H9 (cell line): Measurements from ENCODE around the gene FRK. TPM values are rescaled to one million over a fixed set of nuclear protein-coding genes. Genes with fewer than 3 reads are reported as not detected.

ENCODE experiments used
- DNase-seq: peaks from one replicate; pipeline ENCODE4 v3.0.0-alpha.2; 2017
- H2AFZ ChIP-seq: one replicate; pipeline ENCODE4 v1.6.1; 2013; ENCODE audit warnings: mild to moderate bottlenecking, low read length, control low read depth, moderate library complexity
- H2AK5ac ChIP-seq: 2 replicates; pipeline ENCODE4 v1.6.1; 2013; ENCODE audit warnings: low read length, control low read depth, mixed read lengths; ENCODE audit not compliant: insufficient read length
- H2BK120ac ChIP-seq: one replicate; pipeline ENCODE4 v1.6.1; 2013; ENCODE audit warnings: low read depth, mild to moderate bottlenecking, low read length, control low read depth, inconsistent platforms; ENCODE audit not compliant: poor library complexity, severe bottlenecking
- H2BK12ac ChIP-seq: 2 replicates; pipeline ENCODE4 v1.6.1; 2013; ENCODE audit warnings: low read length, control low read depth, mixed read lengths, low read depth; ENCODE audit not compliant: insufficient read length
- H2BK15ac ChIP-seq: 2 replicates; pipeline ENCODE4 v1.6.1; 2013; ENCODE audit warnings: low read depth, low read length, control low read depth
- H2BK20ac ChIP-seq: one replicate; pipeline ENCODE4 v1.6.1; 2013; ENCODE audit warnings: low read depth, mild to moderate bottlenecking, low read length, control low read depth, inconsistent platforms; ENCODE audit not compliant: poor library complexity, severe bottlenecking
- H2BK5ac ChIP-seq: 2 replicates; pipeline ENCODE4 v1.6.1; 2013; ENCODE audit warnings: low read length, control low read depth, mixed read lengths; ENCODE audit not compliant: insufficient read length
- H3K14ac ChIP-seq: 2 replicates; pipeline ENCODE4 v1.6.1; 2013; ENCODE audit warnings: low read length, control low read depth; ENCODE audit not compliant: insufficient read depth
- H3K18ac ChIP-seq: 2 replicates; pipeline ENCODE4 v1.6.1; 2013; ENCODE audit warnings: low read depth, mild to moderate bottlenecking, mixed read lengths, low read length, control low read depth; ENCODE audit not compliant: insufficient read length
- H3K23ac ChIP-seq: 2 replicates; pipeline ENCODE4 v1.6.1; 2013; ENCODE audit warnings: low read length, control low read depth, mixed read lengths, low read depth; ENCODE audit not compliant: insufficient read length
- H3K23me2 ChIP-seq: 2 replicates; pipeline ENCODE4 v1.6.1; 2013; ENCODE audit warnings: low read depth, mild to moderate bottlenecking, mixed read lengths, low read length, control low read depth; ENCODE audit not compliant: insufficient read length, poor library complexity, severe bottlenecking
- H3K27ac ChIP-seq: 2 replicates; pipeline ENCODE4 v1.5.1; 2013; ENCODE audit warnings: low read length, control low read depth, mixed read lengths, low read depth; ENCODE audit not compliant: insufficient read length
- H3K27me3 ChIP-seq: 2 replicates; pipeline ENCODE4 v1.6.1; 2013; ENCODE audit warnings: low read length, control low read depth, inconsistent platforms; ENCODE audit not compliant: insufficient read depth
- H3K4ac ChIP-seq: 2 replicates; pipeline ENCODE4 v1.6.1; 2013; ENCODE audit warnings: low read depth, mild to moderate bottlenecking, control low read depth, inconsistent platforms, low read length, moderate library complexity
- H3K4me1 ChIP-seq: 2 replicates; pipeline ENCODE4 v1.6.1; 2013; ENCODE audit warnings: low read length, control low read depth, inconsistent platforms; ENCODE audit not compliant: insufficient read depth
- H3K4me2 ChIP-seq: 2 replicates; pipeline ENCODE4 v1.6.1; 2013; ENCODE audit warnings: low read length, control low read depth, mixed read lengths; ENCODE audit not compliant: insufficient read length, insufficient read depth
- H3K56ac ChIP-seq: 2 replicates; pipeline ENCODE4 v1.6.1; 2013; ENCODE audit warnings: low read depth, mild to moderate bottlenecking, mixed read lengths, low read length, control low read depth; ENCODE audit not compliant: insufficient read length
- H3K79me1 ChIP-seq: 2 replicates; pipeline ENCODE4 v1.6.1; 2013; ENCODE audit warnings: low read depth, mild to moderate bottlenecking, moderate library complexity, low read length, control low read depth, inconsistent platforms; ENCODE audit not compliant: insufficient read depth, poor library complexity, severe bottlenecking
- H3K79me2 ChIP-seq: 2 replicates; pipeline ENCODE4 v1.6.1; 2013; ENCODE audit warnings: low read length, control low read depth, inconsistent platforms; ENCODE audit not compliant: insufficient read depth
- H3K9ac ChIP-seq: 2 replicates; pipeline ENCODE4 v1.6.1; 2013; ENCODE audit warnings: low read length, control low read depth, mixed read lengths; ENCODE audit not compliant: insufficient read length; ENCODE audit errors: extremely low read depth
- H3K9me3 ChIP-seq: one replicate; pipeline ENCODE4 v1.6.1; 2013; ENCODE audit warnings: low read depth, low read length, inconsistent platforms; ENCODE audit not compliant: control insufficient read depth
- H3T11ph ChIP-seq: one replicate; pipeline ENCODE4 v1.6.1; 2013; ENCODE audit warnings: mild to moderate bottlenecking, low read length, control low read depth, inconsistent platforms
- H4K20me1 ChIP-seq: one replicate; pipeline ENCODE4 v1.6.1; 2013; ENCODE audit not compliant: control insufficient read depth, insufficient read length, insufficient read depth
- H4K5ac ChIP-seq: 2 replicates; pipeline ENCODE4 v1.6.1; 2013; ENCODE audit warnings: low read depth, mild to moderate bottlenecking, mixed read lengths, low read length, control low read depth; ENCODE audit not compliant: insufficient read length
- H4K8ac ChIP-seq: replicated peaks from 2 replicates; pipeline ENCODE4 v1.6.1; 2013; ENCODE audit warnings: low read length, control low read depth, mixed read lengths, low read depth; ENCODE audit not compliant: insufficient read length
- H4K91ac ChIP-seq: 2 replicates; pipeline ENCODE4 v1.6.1; 2013; ENCODE audit warnings: low read depth, mild to moderate bottlenecking, moderate library complexity, mixed read lengths, low read length, control low read depth; ENCODE audit not compliant: insufficient read length
- H3K27ac Mint-ChIP-seq, 3 experiments: 2 replicates in 2 of 3; 3 replicates in 1 of 3; pipeline ENCODE4 v1.8.0; 2020 to 2021; ENCODE audit warnings: mixed read lengths in 3 of 3, mild to moderate bottlenecking in 1 of 3, moderate library complexity in 1 of 3
- H3K27me3 Mint-ChIP-seq: 2 replicates; pipeline ENCODE4 v1.8.0; 2021; ENCODE audit warnings: low read depth, mild to moderate bottlenecking, moderate library complexity, mixed read lengths
- H3K36me3 Mint-ChIP-seq, 3 experiments: 2 replicates in 2 of 3; 3 replicates in 1 of 3; pipeline ENCODE4 v1.8.0; 2020 to 2021; ENCODE audit warnings: low read depth in 3 of 3, mixed read lengths in 3 of 3; ENCODE audit not compliant: insufficient read depth in 1 of 3
- H3K4me1 Mint-ChIP-seq, 2 experiments: 2 replicates each; pipeline ENCODE4 v1.8.0; 2020; ENCODE audit warnings: mixed read lengths in 2 of 2
- H3K4me3 Mint-ChIP-seq, 2 experiments: 2 replicates in 1 of 2; 3 replicates in 1 of 2; pipeline ENCODE4 v1.8.0; 2020 to 2021; ENCODE audit warnings: mild to moderate bottlenecking in 2 of 2, mixed read lengths in 2 of 2, moderate library complexity in 1 of 2
- H3K9me3 Mint-ChIP-seq, 2 experiments: 2 replicates in 1 of 2; 3 replicates in 1 of 2; pipeline ENCODE4 v1.8.0; 2020; ENCODE audit warnings: mild to moderate bottlenecking in 2 of 2, mixed read lengths in 2 of 2, moderate library complexity in 1 of 2
- CTCF ChIP-seq: fragments of 200-600 bp; sonication (generic); conservative IDR thresholded peaks from 3 replicates; pipeline ENCODE4 v1.8.0; 2021; ENCODE audit warnings: antibody characterized with exemption, mild to moderate bottlenecking
- WGBS: extraction: QIAGEN DNeasy Blood & Tissue Kit; methylation state at CpG from one replicate; pipeline ENCODE4 v1.1.7; 2013; ENCODE audit warnings: missing lambda C conversion rate, low lambda C conversion rate, mixed read lengths; ENCODE audit not compliant: insufficient read length; ENCODE audit errors: extremely low coverage; 5-methylcytosine and 5-hydroxymethylcytosine counted together
- total RNA-seq: library from RNA; stranded (reverse); gene quantifications from 2 replicates; pipeline ENCODE4 v1.2.1, GENCODE V29; 2021

Gene FRK
- total RNA-seq, 1 experiment from 2014 or later, result 0.15 TPM

GRCh38 chr6:115894426-115894992, 166.2 kb downstream of the FRK start:
- Histone ChIP-seq H2AK5ac (no peak overlapping the region), H3K9me3 (no peaks in the 10 kb centered on the region), H2BK20ac (no peak overlapping the region), H3K27ac (no peak overlapping the region), H3T11ph (peak overlapping the region; percentile 36), H3K27me3 (no peaks in the 10 kb centered on the region), H2BK12ac (no peak overlapping the region), H3K23me2 (no peaks in the 10 kb centered on the region), H3K79me1 (no peaks in the 10 kb centered on the region), H3K79me2 (no peaks in the 10 kb centered on the region), H4K8ac (no peak overlapping the region), H2AFZ (no peak overlapping the region), H3K14ac (no peak overlapping the region), H3K23ac (no peak overlapping the region), H3K4me2 (no peak overlapping the region), H4K5ac (no peak overlapping the region), H2BK15ac (no peak overlapping the region), H2BK5ac (no peak overlapping the region), H3K18ac (no peak overlapping the region), H2BK120ac (no peak overlapping the region), H4K91ac (no peak overlapping the region), H3K4ac (no peak overlapping the region), H3K9ac (no peak overlapping the region), H3K4me1 (no peaks in the 10 kb centered on the region), H3K56ac (no peak overlapping the region), H4K20me1 (no peaks in the 10 kb centered on the region)
- Mint-ChIP-seq H3K9me3 (no peaks in the 10 kb centered on the region), H3K4me3 (no peak overlapping the region), H3K27me3 (no peaks in the 10 kb centered on the region), H3K36me3 (no peaks in the 10 kb centered on the region; a peak in 1 of 7 replicates), H3K4me1 (no peaks in the 10 kb centered on the region; a peak in 1 of 4 replicates), H3K27ac (no peak overlapping the region)
- WGBS, result no CpG with 5 or more reads among the region's 7 CpGs
- no peak for TF ChIP-seq CTCF
- DNase-seq, result no peak
